Pancreas (tissue), 10 donors: Measurements from ENCODE around the gene SHISAL2A. TPM values are rescaled to one million over a fixed set of nuclear protein-coding genes. Genes with fewer than 3 reads are reported as not detected.

ENCODE experiments used
- ATAC-seq, 4 donors: fragments of 200-7000 bp; cut with Tn5 transposase; one replicate each; pipeline versions ENCODE4 v1.8.0 to v1.9.1; 2020; ENCODE audit warnings: mild to moderate bottlenecking in 4 of 4, moderate library complexity in 4 of 4
- DNase-seq, 6 donors: peaks; one replicate each; pipeline ENCODE4 v3.0.0-alpha.2; 2020
- FAIRE-seq: peaks from 2 replicates; lab custom pipeline; 2012; peaks lifted over from hg19 to GRCh38; lab: Jason Lieb, UNC
- H3K27ac ChIP-seq, 4 donors: fragments of 200-600 bp; sonication (generic); 1 replicate in 3 of 4; 2 replicates in 1 of 4; pipeline versions ENCODE4 v1.5.0 to v1.8.0; 2020
- H3K27me3 ChIP-seq, 4 donors: fragments of 200-600 bp; one replicate each; pipeline ENCODE4 v1.8.0; 2021
- H3K36me3 ChIP-seq, 3 donors: fragments of 200-600 bp; sonication (generic) in 1 of 3; one replicate each; pipeline versions ENCODE4 v1.5.0 to v1.8.0; 2020 to 2021
- H3K4me1 ChIP-seq, 3 donors: fragments of 200-600 bp; one replicate each; pipeline ENCODE4 v1.8.0; 2021
- H3K4me3 ChIP-seq, 4 donors: fragments of 200-600 bp; sonication (generic) in 2 of 4; one replicate each; pipeline versions ENCODE4 v1.5.0 to v1.8.0; 2020 to 2021
- H3K9me3 ChIP-seq, 4 donors: fragments of 200-600 bp; one replicate each; pipeline ENCODE4 v1.8.0; 2021
- WGBS, 2 donors: extraction: QIAGEN DNeasy Blood & Tissue Kit; methylation state at CpG; one replicate each; pipeline ENCODE4 v1.1.7; 2013; 5-methylcytosine and 5-hydroxymethylcytosine counted together
- intact Hi-C, 3 donors: fragments of 100-400 bp; cut with DNase I; formaldehyde crosslinking; loops; one replicate each; pipeline versions ENCODE4 v1.11.1 to v1.14.2; 2022
- polyA plus RNA-seq, 2 donors: library from polyadenylated mRNA; stranded (reverse); fragments of 200-250 nt; gene quantifications; one replicate each; pipeline ENCODE4 v1.2.3, GENCODE V29; 2013
- total RNA-seq, 6 donors: library from RNA; stranded (reverse); fragmentation: NEBNext Ultra II Directional in 4 of 6; extraction: Animal tissue kit (Norgen Biotek cat#: 25700) in 4 of 6; gene quantifications; one replicate each; pipeline versions ENCODE4 v1.2.1 to v1.2.4, GENCODE V29; 2021 to 2023
- TF ChIP-seq, protein P1 (sequence below), 4 donors: fragments of 200-600 bp; sonication (generic) in 3 of 4; IDR thresholded peaks; one replicate each; pipeline versions ENCODE4 v1.5.0 to v1.8.0; 2021; ENCODE audit warnings: antibody characterized with exemption in 4 of 4
- donor health status: healthy with polysubstance abuse.
- donor health status: DM: no; HTN: no; CAD: no; lungs with moderate emphysema.
- donor health status: DM: no; HTN: no; CAD: no.
- donor health status: control.
- donor health status: control.
- donor health status: Bipolar disorder and iron deficiency.
- donor health status: DM: yes; HTN: yes; CAD: no.
- donor health status: DM: no; HTN: no; CAD: no.
- donor health status: DM: no; HTN: no; CAD: no.
- donor health status: DM: yes; HTN: yes; CAD: no.

SHISAL2A gene
- total and polyA plus RNA-seq, 8 donors = 0.19 to 0.66 (median 0.42) TPM; not detected in 3

DNA sequence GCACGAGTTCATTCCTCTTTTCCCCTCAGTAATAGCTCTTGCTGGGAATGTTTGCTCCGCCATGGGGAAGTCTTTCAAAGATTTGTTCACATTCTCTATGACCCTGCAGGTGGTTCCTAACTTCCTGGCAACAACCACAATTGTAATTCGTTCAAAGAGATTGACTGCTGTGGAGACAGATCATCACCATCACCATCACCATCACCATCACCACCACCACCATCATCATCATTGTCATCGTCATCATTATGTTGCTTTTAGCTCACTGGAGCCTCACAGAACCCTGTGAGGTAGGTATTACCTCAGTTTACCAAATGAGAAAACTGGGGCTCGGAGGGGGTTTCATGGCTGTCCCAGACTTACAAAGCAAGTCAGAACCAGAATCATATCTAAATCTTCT, 34.3 kb downstream of the SHISAL2A start:
- no peak overlapping the region for H3K4me3 ChIP-seq
- ATAC-seq = no peak
- WGBS, 2 donors = 64 to 77% methylated on average over 5 of the region's 5 CpGs

DNA sequence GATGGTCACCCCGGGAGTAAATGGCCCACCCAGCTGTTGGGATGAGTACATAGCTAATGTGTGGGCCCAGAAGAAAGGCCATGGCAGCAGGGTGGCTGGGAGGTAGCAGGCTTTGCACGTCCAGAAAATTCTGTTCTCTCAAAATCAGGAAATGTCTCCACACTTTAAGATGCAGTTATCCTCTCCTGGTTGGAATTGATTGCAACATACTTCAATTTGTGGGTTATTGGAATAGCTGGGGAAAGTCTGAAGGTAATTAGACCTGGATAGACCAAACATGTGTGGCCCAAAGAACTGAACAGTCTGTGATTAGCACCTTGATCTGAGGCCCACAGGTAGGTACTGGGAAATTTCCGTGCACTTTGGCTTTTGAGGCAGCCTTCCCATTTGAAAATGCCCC, 35.0 kb downstream of the SHISAL2A start:
- H3K27ac ChIP-seq = no peak overlapping the region
- H3K9me3 ChIP-seq = no peaks in the 10 kb centered on the region
- FAIRE-seq (no peak), ATAC-seq (no peak), DNase-seq (no peak)
- H3K4me3 ChIP-seq = no peak overlapping the region
- H3K36me3 ChIP-seq = no peaks in the 10 kb centered on the region
- WGBS, 2 donors = 63 to 82% methylated on average over 3 of the region's 3 CpGs
- no peaks in the 10 kb centered on the region for H3K4me1 ChIP-seq
- no peaks in the 10 kb centered on the region for H3K27me3 ChIP-seq
- intact Hi-C loops = no loop called here
- TF ChIP-seq, protein P1, sequence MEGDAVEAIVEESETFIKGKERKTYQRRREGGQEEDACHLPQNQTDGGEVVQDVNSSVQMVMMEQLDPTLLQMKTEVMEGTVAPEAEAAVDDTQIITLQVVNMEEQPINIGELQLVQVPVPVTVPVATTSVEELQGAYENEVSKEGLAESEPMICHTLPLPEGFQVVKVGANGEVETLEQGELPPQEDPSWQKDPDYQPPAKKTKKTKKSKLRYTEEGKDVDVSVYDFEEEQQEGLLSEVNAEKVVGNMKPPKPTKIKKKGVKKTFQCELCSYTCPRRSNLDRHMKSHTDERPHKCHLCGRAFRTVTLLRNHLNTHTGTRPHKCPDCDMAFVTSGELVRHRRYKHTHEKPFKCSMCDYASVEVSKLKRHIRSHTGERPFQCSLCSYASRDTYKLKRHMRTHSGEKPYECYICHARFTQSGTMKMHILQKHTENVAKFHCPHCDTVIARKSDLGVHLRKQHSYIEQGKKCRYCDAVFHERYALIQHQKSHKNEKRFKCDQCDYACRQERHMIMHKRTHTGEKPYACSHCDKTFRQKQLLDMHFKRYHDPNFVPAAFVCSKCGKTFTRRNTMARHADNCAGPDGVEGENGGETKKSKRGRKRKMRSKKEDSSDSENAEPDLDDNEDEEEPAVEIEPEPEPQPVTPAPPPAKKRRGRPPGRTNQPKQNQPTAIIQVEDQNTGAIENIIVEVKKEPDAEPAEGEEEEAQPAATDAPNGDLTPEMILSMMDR (IDR thresholded peaks at IDR 0.05) = no peak

More for the DNA sequence above, 34.3 kb downstream of the SHISAL2A start:
- DNase-seq = no peak
- H3K27me3 ChIP-seq = no peaks in the 10 kb centered on the region
- FAIRE-seq = no peak
- H3K27ac ChIP-seq = no peak overlapping the region
- H3K36me3 ChIP-seq = no peaks in the 10 kb centered on the region
- intact Hi-C loops = no loop called here
- no peaks in the 10 kb centered on the region for H3K4me1 ChIP-seq
- TF ChIP-seq, protein P1 (IDR thresholded peaks at IDR 0.05) = no peak
- no peaks in the 10 kb centered on the region for H3K9me3 ChIP-seq

DNA sequence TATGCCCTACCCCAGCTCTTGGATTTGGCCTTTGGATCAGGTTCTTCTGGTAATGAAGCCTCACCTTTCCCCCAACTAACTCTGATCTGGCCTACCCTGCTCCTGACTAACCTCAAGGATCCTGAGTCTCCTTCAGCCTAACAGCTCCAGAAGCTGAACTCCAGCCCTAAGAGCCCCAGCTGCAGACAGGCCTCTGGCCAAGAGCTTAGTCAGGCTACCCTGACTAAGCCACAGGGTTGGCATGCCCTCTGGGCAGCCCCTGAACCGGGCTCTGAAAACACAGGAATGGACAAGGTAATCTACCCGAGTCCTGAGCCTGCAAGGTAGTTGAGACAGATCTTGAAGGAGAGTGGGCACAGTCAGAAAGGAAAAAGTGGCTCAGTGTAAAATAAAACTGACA, 35.7 kb downstream of the SHISAL2A start:
- FAIRE-seq = no peak
- ATAC-seq = no peak

DNA sequence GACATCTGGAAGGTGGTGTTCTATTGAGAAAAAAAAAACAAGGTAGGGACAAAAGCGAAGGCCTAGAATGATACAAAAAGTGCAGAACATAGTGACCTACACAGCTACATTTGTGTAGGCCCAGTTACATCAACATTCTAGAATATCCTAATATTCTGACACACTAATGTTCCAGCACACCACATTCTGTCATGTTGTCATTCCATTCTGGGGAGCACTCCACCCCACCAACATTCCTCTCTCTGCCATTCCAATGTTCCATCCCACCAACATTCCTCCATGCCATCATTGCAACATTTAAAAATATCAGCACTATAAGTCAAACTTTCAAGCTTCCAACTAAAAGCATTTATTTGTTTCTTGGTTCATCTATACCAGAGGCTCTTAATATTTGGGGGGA, 36.7 kb downstream of the SHISAL2A start:
- WGBS, 2 donors = 100% methylated on average over 1 of the region's 1 CpG
- no peaks in the 10 kb centered on the region for H3K4me1 ChIP-seq
- DNase-seq (no peak), ATAC-seq (no peak), FAIRE-seq (no peak)
- H3K9me3 ChIP-seq = no peaks in the 10 kb centered on the region
- no peak overlapping the region for H3K27ac ChIP-seq
- intact Hi-C loops = no loop called here
- H3K36me3 ChIP-seq = no peaks in the 10 kb centered on the region
- TF ChIP-seq, protein P1 (IDR thresholded peaks at IDR 0.05) = no peak
- no peak overlapping the region for H3K4me3 ChIP-seq
- H3K27me3 ChIP-seq = no peaks in the 10 kb centered on the region

More for the DNA sequence above, 35.7 kb downstream of the SHISAL2A start:
- H3K36me3 ChIP-seq = no peaks in the 10 kb centered on the region
- H3K27ac ChIP-seq = no peak overlapping the region
- DNase-seq = no peak
- H3K9me3 ChIP-seq = no peaks in the 10 kb centered on the region
- WGBS, 2 donors = 86 to 90% methylated on average over 2 of the region's 2 CpGs
- H3K27me3 ChIP-seq = no peaks in the 10 kb centered on the region
- intact Hi-C loops = no loop called here
- no peaks in the 10 kb centered on the region for H3K4me1 ChIP-seq
- H3K4me3 ChIP-seq = no peak overlapping the region
- TF ChIP-seq, protein P1 (IDR thresholded peaks at IDR 0.05) = no peak

DNA sequence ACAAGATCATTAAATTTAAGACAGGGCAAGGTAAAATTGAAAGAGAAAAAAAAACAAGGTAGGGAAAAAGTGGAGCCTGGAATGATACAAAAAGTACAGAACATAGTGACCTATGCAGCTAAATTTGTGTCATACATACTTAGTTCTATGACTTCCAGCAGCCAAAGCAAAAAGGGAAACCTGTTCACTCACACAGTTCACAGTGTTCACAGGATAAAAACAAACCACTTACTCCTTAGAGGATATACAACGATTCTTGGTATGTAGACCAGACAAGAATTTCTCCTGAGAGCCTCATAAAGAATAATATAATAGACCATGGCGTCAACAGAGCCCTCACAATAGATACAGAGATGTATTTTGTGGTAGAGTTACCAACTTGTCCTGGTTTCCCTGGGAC, 37.6 kb downstream of the SHISAL2A start:
- WGBS, 2 donors = 81% methylated on average over 2 of the region's 2 CpGs
- no peak for ATAC-seq

More for the DNA sequence above, 37.6 kb downstream of the SHISAL2A start:
- Histone ChIP-seq H3K27me3 (no peaks in the 10 kb centered on the region), H3K9me3 (no peaks in the 10 kb centered on the region), H3K36me3 (no peaks in the 10 kb centered on the region), H3K27ac (no peak overlapping the region), H3K4me3 (no peak overlapping the region), H3K4me1 (no peaks in the 10 kb centered on the region)
- TF ChIP-seq, protein P1 (IDR thresholded peaks at IDR 0.05) = no peak
- intact Hi-C loops = no loop called here
- DNase-seq (no peak), FAIRE-seq (no peak)
